ENCODE measurements around the gene ANKRD37. TPM values are rescaled to one million over a fixed set of nuclear protein-coding genes. Genes with fewer than 3 reads are reported as not detected.

The ANKRD37 gene
- total RNA-seq, 2 experiments from 2014 or later, result 12.5 to 14.1 TPM

GRCh38 chr4:185392156-185392555, 4.5 kb upstream of the ANKRD37 start:
- Mint-ChIP-seq H3K27ac (no peak overlapping the region), H3K4me1 (peaks cover 19% of the 10 kb centered on the region), H3K27me3 (no peaks in the 10 kb centered on the region), H3K36me3 (peaks cover 15% of the 10 kb centered on the region), H3K4me3 (no peak overlapping the region), H3K9me3 (no peaks in the 10 kb centered on the region)
- DNase-seq, result no peak

GRCh38 chr4:185394568-185395237, 1.9 kb upstream of the ANKRD37 start:
- Mint-ChIP-seq H3K4me1 (peaks cover 26% of the 10 kb centered on the region), H3K9me3 (no peaks in the 10 kb centered on the region), H3K36me3 (peaks cover 29% of the 10 kb centered on the region), H3K27me3 (no peaks in the 10 kb centered on the region), H3K27ac (peak overlapping the region; percentile 88), H3K4me3 (peak overlapping the region; percentile 81)
- DNase-seq, result no peak

DNA sequence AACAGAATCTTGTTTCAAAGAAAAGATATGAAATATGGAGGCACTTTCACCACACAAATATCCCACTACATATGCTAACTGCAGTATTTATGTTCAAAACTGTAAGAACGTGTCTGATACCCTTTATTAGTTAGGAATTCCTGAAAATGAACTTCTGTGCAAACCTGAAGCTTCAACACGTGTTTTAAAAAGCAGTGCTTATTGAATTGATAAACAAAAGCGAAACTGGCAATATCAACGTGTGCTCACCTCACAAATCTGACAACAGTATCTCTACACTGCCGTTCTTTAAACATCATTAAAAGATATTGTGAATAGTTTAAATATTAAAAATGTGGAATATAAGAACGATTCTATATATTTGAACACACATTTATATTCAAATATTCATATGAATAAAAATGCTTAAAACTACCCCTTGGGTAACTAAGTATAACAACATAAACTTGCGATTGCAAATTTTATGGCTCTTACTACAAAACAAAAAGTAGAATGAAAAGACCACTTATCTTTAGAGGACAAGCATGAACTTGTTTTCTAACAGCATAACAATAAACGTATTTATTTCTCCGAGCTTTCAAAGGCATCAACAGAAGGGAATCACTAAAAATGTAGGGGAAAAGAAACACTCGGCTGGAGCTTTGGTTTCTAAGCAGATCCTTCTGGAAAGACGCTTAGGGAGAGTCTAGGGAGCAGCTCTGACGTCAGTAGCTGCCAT, 1.2 kb upstream of the ANKRD37 start, which contains the start of gene LRP2BP:
Gene LRP2BP (minus strand): TSS at position 687 of the 718 bp plus-strand sequence. CDS start 17,738 bp downstream, outside the sequence.
- H3K9me3 Mint-ChIP-seq, result no peaks in the 10 kb centered on the region
- H3K4me3 Mint-ChIP-seq, result peak within 1 kb of the TSS; percentile 82
- peaks cover 30% of the 10 kb centered on the region for H3K4me1 Mint-ChIP-seq
- H3K27me3 Mint-ChIP-seq, result no peaks in the 10 kb centered on the region
- peak within 1 kb of the TSS; percentile 92 for H3K27ac Mint-ChIP-seq
- peaks cover 34% of the 10 kb centered on the region for H3K36me3 Mint-ChIP-seq
- DNase-seq, result no peak

- Mint-ChIP-seq H3K36me3 (peaks cover 30% of the 10 kb centered on the region), H3K4me3 (peak overlapping the region; percentile 82), H3K27ac (peak overlapping the region; percentile 92), H3K27me3 (no peaks in the 10 kb centered on the region), H3K4me1 (peaks cover 30% of the 10 kb centered on the region), H3K9me3 (no peaks in the 10 kb centered on the region)
- DNase-seq, result peak; percentile 98
Measured at GRCh38 chr4:185395956-185396723, 501 bp upstream of the ANKRD37 start.

DNA sequence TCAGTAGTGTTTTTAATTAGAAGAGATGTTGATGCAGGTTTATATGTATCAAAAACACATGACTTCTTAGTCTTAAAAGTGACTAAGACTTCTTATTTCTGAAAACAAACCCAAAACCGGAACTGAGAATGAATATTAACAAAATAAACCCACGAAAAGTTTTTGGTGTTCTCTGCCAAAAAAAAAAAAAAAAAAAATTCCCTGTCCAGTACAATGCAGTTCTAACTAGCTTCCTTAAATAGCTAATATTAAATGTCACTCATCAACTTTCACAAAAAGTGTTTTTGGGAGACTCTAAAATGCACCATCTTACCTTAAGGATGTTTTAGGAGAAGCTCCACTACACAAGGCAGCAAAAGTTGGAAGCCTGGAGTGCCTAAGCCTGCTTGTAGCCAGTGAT, 2.0 kb downstream of the ANKRD37 start:
- Mint-ChIP-seq H3K27me3 (no peaks in the 10 kb centered on the region), H3K9me3 (no peaks in the 10 kb centered on the region), H3K4me3 (peak overlapping the region; percentile 32), H3K27ac (no peak overlapping the region), H3K36me3 (peaks cover 25% of the 10 kb centered on the region), H3K4me1 (peaks cover 28% of the 10 kb centered on the region)
- no peak for DNase-seq

- H3K4me1 Mint-ChIP-seq, result peaks cover 21% of the 10 kb centered on the region
- H3K27me3 Mint-ChIP-seq, result no peaks in the 10 kb centered on the region
- peak overlapping the region; percentile 10 for H3K4me3 Mint-ChIP-seq
- peaks cover 26% of the 10 kb centered on the region for H3K36me3 Mint-ChIP-seq
- H3K9me3 Mint-ChIP-seq, result no peaks in the 10 kb centered on the region
- no peak overlapping the region for H3K27ac Mint-ChIP-seq
- DNase-seq, result no peak
Measured at GRCh38 chr4:185399466-185399865, 2.8 kb downstream of the ANKRD37 start.

GRCh38 chr4:185404031-185404430, 7.4 kb downstream of the ANKRD37 start:
- no peaks in the 10 kb centered on the region for H3K27me3 Mint-ChIP-seq
- peaks cover 21% of the 10 kb centered on the region for H3K36me3 Mint-ChIP-seq
- DNase-seq, result no peak
- H3K27ac Mint-ChIP-seq, result no peak overlapping the region
- peaks cover 4% of the 10 kb centered on the region for H3K4me1 Mint-ChIP-seq
- H3K4me3 Mint-ChIP-seq, result no peak overlapping the region
- H3K9me3 Mint-ChIP-seq, result no peaks in the 10 kb centered on the region

GRCh38 chr4:185405296-185405999, 8.8 kb downstream of the ANKRD37 start:
- Mint-ChIP-seq H3K4me1 (no peaks in the 10 kb centered on the region), H3K4me3 (no peak overlapping the region), H3K9me3 (no peaks in the 10 kb centered on the region), H3K36me3 (peaks cover 14% of the 10 kb centered on the region), H3K27ac (no peak overlapping the region), H3K27me3 (no peaks in the 10 kb centered on the region)
- DNase-seq, result no peak

DNA sequence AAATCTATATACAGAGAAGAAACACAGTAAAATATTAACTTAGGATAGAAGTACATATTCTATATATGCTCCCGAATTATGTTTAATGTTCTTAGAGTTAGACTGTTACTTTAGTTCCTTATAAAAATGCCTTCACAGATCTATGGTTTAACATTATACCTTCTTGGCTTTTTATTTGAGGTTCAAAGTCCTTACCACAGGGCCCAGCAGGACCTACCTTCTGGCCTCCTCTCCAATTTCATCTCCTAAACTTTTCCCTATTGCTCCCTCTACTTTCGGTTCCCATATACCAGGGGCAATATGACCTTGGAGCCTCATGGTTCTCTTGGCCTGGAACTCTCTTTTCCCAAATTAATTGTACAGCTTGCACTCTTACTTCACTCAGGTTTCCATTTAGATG, 11.8 kb downstream of the ANKRD37 start:
- Mint-ChIP-seq H3K4me1 (no peaks in the 10 kb centered on the region), H3K27ac (no peak overlapping the region), H3K27me3 (no peaks in the 10 kb centered on the region), H3K9me3 (no peaks in the 10 kb centered on the region), H3K4me3 (no peak overlapping the region), H3K36me3 (peaks cover 12% of the 10 kb centered on the region)
- DNase-seq, result no peak

- H3K27me3 Mint-ChIP-seq, result no peaks in the 10 kb centered on the region
- no peak for DNase-seq
- H3K9me3 Mint-ChIP-seq, result no peaks in the 10 kb centered on the region
- no peak overlapping the region for H3K4me3 Mint-ChIP-seq
- no peak overlapping the region for H3K27ac Mint-ChIP-seq
- H3K36me3 Mint-ChIP-seq, result peaks cover 8% of the 10 kb centered on the region
- H3K4me1 Mint-ChIP-seq, result peaks cover 2% of the 10 kb centered on the region
Measured at GRCh38 chr4:185411849-185412248, 15.2 kb downstream of the ANKRD37 start.

DNA sequence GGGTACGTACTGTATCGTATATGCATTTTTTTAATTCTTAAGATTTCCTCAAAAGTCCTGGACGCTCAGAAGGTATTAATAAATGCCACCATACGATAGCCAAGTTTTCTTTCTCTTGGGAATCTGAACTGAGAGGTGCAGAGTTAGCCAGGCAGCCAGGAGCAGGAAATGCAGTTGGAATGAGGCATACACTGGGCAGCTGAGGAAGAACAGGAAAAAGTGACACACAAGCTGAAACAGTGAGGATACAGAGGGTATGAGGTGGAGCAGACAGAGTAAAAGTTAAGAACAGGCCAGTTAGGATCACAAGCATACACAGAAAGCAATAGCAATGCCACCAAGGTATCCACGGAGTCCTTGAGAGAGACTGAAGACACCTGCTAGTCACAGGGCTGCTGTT, 15.8 kb downstream of the ANKRD37 start:
- peaks cover 10% of the 10 kb centered on the region for H3K36me3 Mint-ChIP-seq
- no peak for DNase-seq
- H3K4me1 Mint-ChIP-seq, result peaks cover 2% of the 10 kb centered on the region
- H3K27ac Mint-ChIP-seq, result no peak overlapping the region
- no peaks in the 10 kb centered on the region for H3K9me3 Mint-ChIP-seq
- no peak overlapping the region for H3K4me3 Mint-ChIP-seq
- H3K27me3 Mint-ChIP-seq, result no peaks in the 10 kb centered on the region

DNA sequence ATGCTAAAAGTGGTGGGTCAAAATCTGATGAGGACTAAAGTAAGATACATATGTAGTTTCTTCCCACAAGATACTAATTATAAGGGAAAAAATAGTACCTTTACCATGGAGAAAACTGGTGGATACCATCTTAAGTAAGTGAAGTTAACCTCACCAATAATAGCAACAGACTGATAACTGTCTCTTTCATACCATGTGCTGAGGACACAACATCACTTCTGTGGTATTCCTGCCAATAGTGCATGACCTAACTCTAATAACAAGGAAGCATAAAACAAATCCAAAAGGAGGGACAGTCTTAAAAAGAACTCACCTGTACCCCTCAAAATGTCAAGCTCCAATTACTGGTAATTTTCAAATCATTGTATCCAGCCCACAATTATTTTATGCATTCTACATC, 20.3 kb downstream of the ANKRD37 start:
- Mint-ChIP-seq H3K36me3 (peaks cover 21% of the 10 kb centered on the region), H3K27me3 (no peaks in the 10 kb centered on the region)

DNA sequence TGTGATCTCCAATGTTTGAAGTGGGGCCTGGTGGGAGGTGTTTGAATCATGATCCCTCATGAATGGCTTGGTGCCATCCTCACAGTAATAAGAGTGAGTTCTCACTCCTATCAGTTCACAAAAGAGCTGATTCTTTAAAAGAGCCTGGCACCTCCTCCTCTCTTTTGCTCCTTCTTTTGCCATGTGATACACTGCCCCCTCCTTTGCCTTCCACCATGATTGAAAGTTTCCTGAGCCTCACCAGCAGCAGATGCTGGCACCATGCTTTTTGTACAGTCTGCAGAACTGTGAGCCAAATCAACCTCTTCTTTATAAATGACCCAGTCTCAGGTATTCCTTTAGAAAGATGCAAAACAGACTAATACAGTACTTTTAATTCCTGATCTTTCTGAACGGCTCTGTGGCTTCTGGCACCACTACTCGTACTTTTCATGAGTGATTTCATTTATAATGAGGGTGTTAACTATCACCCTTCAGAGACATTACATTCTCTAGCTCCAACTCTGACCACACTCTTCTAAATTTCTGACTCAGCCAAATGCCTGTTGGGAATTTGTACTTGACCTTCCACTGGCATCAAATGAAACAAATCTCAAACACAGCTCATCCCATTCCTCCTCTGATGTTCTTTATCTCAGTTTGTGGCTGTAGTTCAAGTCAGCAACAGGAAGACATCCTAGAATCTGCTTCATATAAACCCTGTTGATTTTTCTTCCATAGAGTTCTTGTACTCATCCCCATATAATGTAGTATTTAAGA, 24.9 kb downstream of the ANKRD37 start:
- no peak for DNase-seq
- peaks cover 21% of the 10 kb centered on the region for H3K36me3 Mint-ChIP-seq
- H3K4me1 Mint-ChIP-seq, result peaks cover 25% of the 10 kb centered on the region
- H3K27me3 Mint-ChIP-seq, result no peaks in the 10 kb centered on the region
- H3K9me3 Mint-ChIP-seq, result no peaks in the 10 kb centered on the region
- no peak overlapping the region for H3K4me3 Mint-ChIP-seq
- no peak overlapping the region for H3K27ac Mint-ChIP-seq

More for the DNA sequence above, 20.3 kb downstream of the ANKRD37 start:
- peaks cover 7% of the 10 kb centered on the region for H3K4me1 Mint-ChIP-seq
- no peak overlapping the region for H3K27ac Mint-ChIP-seq
- DNase-seq, result no peak
- H3K4me3 Mint-ChIP-seq, result no peak overlapping the region
- no peaks in the 10 kb centered on the region for H3K9me3 Mint-ChIP-seq

Data from activated naive CD8-positive, alpha-beta T cell treated with anti-CD3 and anti-CD28 coated beads for 36 hours (primary cell).